HepG2 (cell line): ENCODE results near the gene TRIM37. TPM values are rescaled to one million over a fixed set of nuclear protein-coding genes. Genes with fewer than 3 reads are reported as not detected.

Experiments used
- DMAP1 ChIP-seq: IDR thresholded peaks from 2 replicates; pipeline ENCODE4 v1.6.1; 2016
- HOXA5 ChIP-seq: sonication (generic); formaldehyde crosslinking; IDR thresholded peaks from 2 replicates; pipeline ENCODE4 v1.4.0; 2020; ENCODE audit warnings: missing genetic modification reagents
- KDM4B ChIP-seq: sonication (generic); formaldehyde crosslinking; IDR thresholded peaks from 2 replicates; pipeline ENCODE4 v1.4.0; 2020; ENCODE audit warnings: missing genetic modification reagents
- NFE2L1 ChIP-seq: sonication (generic); formaldehyde crosslinking; IDR thresholded peaks from 2 replicates; pipeline ENCODE4 v1.4.0; 2020; ENCODE audit warnings: missing genetic modification reagents, mild to moderate bottlenecking, borderline replicate concordance
- PLRG1 ChIP-seq: fragments of 450-650 bp; conservative IDR thresholded peaks from 2 replicates; pipeline ENCODE4 v1.6.1; 2016
- PRMT3 ChIP-seq: sonication (generic); formaldehyde crosslinking; IDR thresholded peaks from 2 replicates; pipeline ENCODE4 v1.8.1; 2022; ENCODE audit warnings: low read depth, mild to moderate bottlenecking, moderate library complexity, missing genetic modification reagents, borderline replicate concordance
- TCF7 ChIP-seq: sonication (generic); IDR thresholded peaks from 2 replicates; pipeline ENCODE4 v1.6.1; 2016; ENCODE audit warnings: antibody characterized with exemption, low read depth
- ZNF20 ChIP-seq: sonication (generic); formaldehyde crosslinking; IDR thresholded peaks from 2 replicates; pipeline ENCODE4 v1.4.0; 2020; ENCODE audit warnings: mild to moderate bottlenecking, moderate library complexity, missing genetic modification reagents
- ZNF224 ChIP-seq: sonication (generic); formaldehyde crosslinking; IDR thresholded peaks from 2 replicates; pipeline ENCODE4 v1.5.0; 2020; ENCODE audit warnings: mild to moderate bottlenecking, missing genetic modification reagents
- ZNF251 ChIP-seq: sonication (generic); formaldehyde crosslinking; IDR thresholded peaks from 2 replicates; pipeline ENCODE4 v1.9.0; 2021; ENCODE audit warnings: mild to moderate bottlenecking, missing genetic modification reagents
- ZNF292 ChIP-seq: sonication (generic); formaldehyde crosslinking; IDR thresholded peaks from 2 replicates; pipeline ENCODE4 v1.8.1; 2022; ENCODE audit warnings: mild to moderate bottlenecking, low read depth, missing genetic modification reagents, borderline replicate concordance
- ZNF430 ChIP-seq: sonication (generic); formaldehyde crosslinking; IDR thresholded peaks from 2 replicates; pipeline ENCODE4 v1.9.0; 2021; ENCODE audit warnings: mild to moderate bottlenecking, missing genetic modification reagents
- ZNF572 ChIP-seq: sonication (generic); formaldehyde crosslinking; IDR thresholded peaks from 2 replicates; pipeline ENCODE4 v1.5.1; 2020; ENCODE audit warnings: mild to moderate bottlenecking, missing genetic modification reagents
- polyA plus RNA-seq, 8 experiments: library from polyadenylated mRNA; depleted of rRNA in 3 of 8; stranded (reverse) in 7 of 8; unstranded in 1 of 8; fragments of >200 nt; fragmentation: Illumina TruSeq in 4 of 8; extraction: Trizol in 4 of 8; gene quantifications; 2 replicates each; pipeline versions ENCODE4 v1.2.1 to v1.2.3, GENCODE V29; 2011 to 2016; ENCODE audit warnings: low read depth in 4 of 8, missing spikeins in 1 of 8, mixed read lengths in 1 of 8; ENCODE audit not compliant: insufficient read depth in 1 of 8
- total RNA-seq, 5 experiments: library from RNA; depleted of rRNA; stranded (reverse); fragments of >200 nt; fragmentation: Illumina TruSeq; extraction: Trizol; gene quantifications; 2 replicates each; pipeline ENCODE4 v1.2.3, GENCODE V29; 2016; ENCODE audit warnings: low read depth in 1 of 5
- TF ChIP-seq, protein P1 (sequence below): sonication (generic); formaldehyde crosslinking; IDR thresholded peaks from 2 replicates; pipeline ENCODE4 v1.8.1; 2022; ENCODE audit warnings: low read depth, mild to moderate bottlenecking, missing genetic modification reagents
- TF ChIP-seq, protein P2 (sequence below): sonication (generic); formaldehyde crosslinking; IDR thresholded peaks from 2 replicates; pipeline ENCODE4 v1.4.0; 2020; ENCODE audit warnings: missing genetic modification reagents
- TF ChIP-seq, protein P3 (sequence below): sonication (generic); formaldehyde crosslinking; IDR thresholded peaks from 2 replicates; pipeline ENCODE4 v1.5.1; 2020; ENCODE audit warnings: mild to moderate bottlenecking, missing genetic modification reagents
- TF ChIP-seq, protein P4 (sequence below): sonication (generic); formaldehyde crosslinking; IDR thresholded peaks from 2 replicates; pipeline ENCODE4 v1.5.0; 2020; ENCODE audit warnings: mild to moderate bottlenecking, missing genetic modification reagents
- TF ChIP-seq, protein P5 (sequence below): sonication (generic); formaldehyde crosslinking; IDR thresholded peaks from 2 replicates; pipeline ENCODE4 v1.4.0; 2020; ENCODE audit warnings: mild to moderate bottlenecking, missing genetic modification reagents

The TRIM37 gene
- total and polyA plus RNA-seq, 2 of the 13 experiments (the other 11 are each of a cell fraction or from before 2014, with no cell fraction given), result 12.4 to 39.1 TPM

DNA sequence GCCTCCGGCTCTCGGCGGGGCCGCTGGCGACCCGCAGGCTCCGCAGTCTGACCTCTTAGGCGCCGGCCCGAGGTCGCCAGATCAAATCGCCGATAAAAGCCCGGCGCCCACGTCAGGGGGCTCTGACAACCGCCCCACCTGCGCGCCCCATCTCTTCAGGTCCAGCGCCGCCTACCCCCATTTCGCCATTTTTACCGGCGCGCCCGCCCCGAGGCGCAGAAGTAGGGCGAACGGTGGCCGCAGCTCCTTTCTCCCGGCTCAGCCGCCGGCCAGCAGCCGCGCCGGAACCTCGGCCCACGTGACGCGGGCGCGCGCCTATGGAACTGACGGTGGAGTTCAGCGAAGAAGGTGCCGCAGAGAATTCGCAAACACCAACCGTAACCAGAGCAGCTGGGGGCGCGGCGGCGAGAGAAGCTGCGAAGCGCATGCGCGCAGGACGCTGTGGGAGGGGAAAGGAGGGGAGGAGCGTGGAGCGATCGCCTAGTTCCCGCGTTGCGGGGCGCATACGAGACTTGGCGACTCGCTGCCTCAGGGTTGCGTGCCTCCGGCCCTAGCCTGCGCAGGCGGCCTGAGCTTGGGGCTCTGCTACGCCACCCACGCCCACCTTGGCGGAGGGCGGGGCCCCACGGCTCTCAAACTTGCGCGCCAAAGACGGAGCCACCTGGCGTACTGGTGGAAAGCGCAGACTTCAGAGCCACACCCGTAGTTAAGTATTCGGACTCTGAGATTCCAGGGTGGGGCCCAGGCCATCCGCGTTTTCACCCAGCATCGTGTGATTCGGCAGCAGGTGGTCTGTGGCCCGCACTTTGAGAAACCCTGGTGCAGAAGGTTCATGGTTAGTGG, at the start of gene TRIM37 (continued):
- TF ChIP-seq, protein P1, sequence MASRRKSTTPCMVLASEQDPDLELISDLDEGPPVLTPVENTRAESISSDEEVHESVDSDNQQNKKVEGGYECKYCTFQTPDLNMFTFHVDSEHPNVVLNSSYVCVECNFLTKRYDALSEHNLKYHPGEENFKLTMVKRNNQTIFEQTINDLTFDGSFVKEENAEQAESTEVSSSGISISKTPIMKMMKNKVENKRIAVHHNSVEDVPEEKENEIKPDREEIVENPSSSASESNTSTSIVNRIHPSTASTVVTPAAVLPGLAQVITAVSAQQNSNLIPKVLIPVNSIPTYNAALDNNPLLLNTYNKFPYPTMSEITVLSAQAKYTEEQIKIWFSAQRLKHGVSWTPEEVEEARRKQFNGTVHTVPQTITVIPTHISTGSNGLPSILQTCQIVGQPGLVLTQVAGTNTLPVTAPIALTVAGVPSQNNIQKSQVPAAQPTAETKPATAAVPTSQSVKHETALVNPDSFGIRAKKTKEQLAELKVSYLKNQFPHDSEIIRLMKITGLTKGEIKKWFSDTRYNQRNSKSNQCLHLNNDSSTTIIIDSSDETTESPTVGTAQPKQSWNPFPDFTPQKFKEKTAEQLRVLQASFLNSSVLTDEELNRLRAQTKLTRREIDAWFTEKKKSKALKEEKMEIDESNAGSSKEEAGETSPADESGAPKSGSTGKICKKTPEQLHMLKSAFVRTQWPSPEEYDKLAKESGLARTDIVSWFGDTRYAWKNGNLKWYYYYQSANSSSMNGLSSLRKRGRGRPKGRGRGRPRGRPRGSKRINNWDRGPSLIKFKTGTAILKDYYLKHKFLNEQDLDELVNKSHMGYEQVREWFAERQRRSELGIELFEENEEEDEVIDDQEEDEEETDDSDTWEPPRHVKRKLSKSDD (CRISPR knock-in tag), result no peak; the same call in 1 of the 2 replicates
- TF ChIP-seq ZNF251 (0 out of 2 replicates have a peak, but pooled peaks have one; percentile 92), ZNF572 (CRISPR knock-in tag) (no peak; the same call in 1 of the 2 replicates), HOXA5 (peak; percentile 55), NFE2L1 (CRISPR knock-in tag) (no peak), KDM4B (CRISPR knock-in tag) (no peak), DMAP1 (CRISPR knock-in tag) (peak; percentile 90), ZNF430 (CRISPR knock-in tag) (peak; percentile 97), PRMT3 (CRISPR knock-in tag) (peak; percentile 84), PLRG1 (no peak), ZNF292 (CRISPR knock-in tag) (no peak), TCF7 (no peak), ZNF224 (CRISPR knock-in tag) (peak; percentile 96), ZNF20 (CRISPR knock-in tag) (no peak)
- TF ChIP-seq, protein P2, sequence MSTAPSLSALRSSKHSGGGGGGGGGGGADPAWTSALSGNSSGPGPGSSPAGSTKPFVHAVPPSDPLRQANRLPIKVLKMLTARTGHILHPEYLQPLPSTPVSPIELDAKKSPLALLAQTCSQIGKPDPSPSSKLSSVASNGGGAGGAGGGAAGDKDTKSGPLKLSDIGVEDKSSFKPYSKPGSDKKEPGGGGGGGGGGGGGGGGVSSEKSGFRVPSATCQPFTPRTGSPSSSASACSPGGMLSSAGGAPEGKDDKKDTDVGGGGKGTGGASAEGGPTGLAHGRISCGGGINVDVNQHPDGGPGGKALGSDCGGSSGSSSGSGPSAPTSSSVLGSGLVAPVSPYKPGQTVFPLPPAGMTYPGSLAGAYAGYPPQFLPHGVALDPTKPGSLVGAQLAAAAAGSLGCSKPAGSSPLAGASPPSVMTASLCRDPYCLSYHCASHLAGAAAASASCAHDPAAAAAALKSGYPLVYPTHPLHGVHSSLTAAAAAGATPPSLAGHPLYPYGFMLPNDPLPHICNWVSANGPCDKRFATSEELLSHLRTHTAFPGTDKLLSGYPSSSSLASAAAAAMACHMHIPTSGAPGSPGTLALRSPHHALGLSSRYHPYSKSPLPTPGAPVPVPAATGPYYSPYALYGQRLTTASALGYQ (CRISPR knock-in tag), result peak; percentile 61; the same call in 1 of the 2 replicates
- TF ChIP-seq, protein P3, sequence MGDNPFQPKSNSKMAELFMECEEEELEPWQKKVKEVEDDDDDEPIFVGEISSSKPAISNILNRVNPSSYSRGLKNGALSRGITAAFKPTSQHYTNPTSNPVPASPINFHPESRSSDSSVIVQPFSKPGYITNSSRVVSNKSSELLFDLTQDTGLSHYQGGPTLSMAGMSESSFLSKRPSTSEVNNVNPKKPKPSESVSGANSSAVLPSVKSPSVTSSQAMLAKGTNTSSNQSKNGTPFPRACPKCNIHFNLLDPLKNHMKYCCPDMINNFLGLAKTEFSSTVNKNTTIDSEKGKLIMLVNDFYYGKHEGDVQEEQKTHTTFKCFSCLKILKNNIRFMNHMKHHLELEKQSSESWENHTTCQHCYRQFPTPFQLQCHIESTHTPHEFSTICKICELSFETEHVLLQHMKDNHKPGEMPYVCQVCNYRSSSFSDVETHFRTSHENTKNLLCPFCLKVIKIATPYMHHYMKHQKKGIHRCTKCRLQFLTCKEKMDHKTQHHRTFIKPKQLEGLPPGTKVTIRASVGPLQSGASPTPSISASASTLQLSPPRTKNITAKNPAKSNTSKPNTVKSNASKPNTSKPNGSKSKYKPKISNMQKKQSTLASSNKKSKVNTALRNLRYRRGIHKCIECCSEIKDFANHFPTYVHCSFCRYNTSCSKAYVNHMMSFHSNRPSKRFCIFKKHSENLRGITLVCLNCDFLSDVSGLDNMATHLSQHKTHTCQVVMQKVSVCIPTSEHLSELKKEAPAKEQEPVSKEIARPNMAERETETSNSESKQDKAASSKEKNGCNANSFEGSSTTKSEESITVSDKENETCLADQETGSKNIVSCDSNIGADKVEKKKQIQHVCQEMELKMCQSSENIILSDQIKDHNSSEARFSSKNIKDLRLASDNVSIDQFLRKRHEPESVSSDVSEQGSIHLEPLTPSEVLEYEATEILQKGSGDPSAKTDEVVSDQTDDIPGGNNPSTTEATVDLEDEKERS (CRISPR knock-in tag), result no peak; the same call in 1 of the 2 replicates
- TF ChIP-seq, protein P4, sequence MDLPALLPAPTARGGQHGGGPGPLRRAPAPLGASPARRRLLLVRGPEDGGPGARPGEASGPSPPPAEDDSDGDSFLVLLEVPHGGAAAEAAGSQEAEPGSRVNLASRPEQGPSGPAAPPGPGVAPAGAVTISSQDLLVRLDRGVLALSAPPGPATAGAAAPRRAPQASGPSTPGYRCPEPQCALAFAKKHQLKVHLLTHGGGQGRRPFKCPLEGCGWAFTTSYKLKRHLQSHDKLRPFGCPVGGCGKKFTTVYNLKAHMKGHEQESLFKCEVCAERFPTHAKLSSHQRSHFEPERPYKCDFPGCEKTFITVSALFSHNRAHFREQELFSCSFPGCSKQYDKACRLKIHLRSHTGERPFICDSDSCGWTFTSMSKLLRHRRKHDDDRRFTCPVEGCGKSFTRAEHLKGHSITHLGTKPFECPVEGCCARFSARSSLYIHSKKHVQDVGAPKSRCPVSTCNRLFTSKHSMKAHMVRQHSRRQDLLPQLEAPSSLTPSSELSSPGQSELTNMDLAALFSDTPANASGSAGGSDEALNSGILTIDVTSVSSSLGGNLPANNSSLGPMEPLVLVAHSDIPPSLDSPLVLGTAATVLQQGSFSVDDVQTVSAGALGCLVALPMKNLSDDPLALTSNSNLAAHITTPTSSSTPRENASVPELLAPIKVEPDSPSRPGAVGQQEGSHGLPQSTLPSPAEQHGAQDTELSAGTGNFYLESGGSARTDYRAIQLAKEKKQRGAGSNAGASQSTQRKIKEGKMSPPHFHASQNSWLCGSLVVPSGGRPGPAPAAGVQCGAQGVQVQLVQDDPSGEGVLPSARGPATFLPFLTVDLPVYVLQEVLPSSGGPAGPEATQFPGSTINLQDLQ, result no peak; the same call in 1 of the 2 replicates
- TF ChIP-seq, protein P5, sequence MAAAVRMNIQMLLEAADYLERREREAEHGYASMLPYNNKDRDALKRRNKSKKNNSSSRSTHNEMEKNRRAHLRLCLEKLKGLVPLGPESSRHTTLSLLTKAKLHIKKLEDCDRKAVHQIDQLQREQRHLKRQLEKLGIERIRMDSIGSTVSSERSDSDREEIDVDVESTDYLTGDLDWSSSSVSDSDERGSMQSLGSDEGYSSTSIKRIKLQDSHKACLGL, result peak; percentile 97
